ENCODE measurements around the gene GSK3B.

Gene GSK3B

DNA sequence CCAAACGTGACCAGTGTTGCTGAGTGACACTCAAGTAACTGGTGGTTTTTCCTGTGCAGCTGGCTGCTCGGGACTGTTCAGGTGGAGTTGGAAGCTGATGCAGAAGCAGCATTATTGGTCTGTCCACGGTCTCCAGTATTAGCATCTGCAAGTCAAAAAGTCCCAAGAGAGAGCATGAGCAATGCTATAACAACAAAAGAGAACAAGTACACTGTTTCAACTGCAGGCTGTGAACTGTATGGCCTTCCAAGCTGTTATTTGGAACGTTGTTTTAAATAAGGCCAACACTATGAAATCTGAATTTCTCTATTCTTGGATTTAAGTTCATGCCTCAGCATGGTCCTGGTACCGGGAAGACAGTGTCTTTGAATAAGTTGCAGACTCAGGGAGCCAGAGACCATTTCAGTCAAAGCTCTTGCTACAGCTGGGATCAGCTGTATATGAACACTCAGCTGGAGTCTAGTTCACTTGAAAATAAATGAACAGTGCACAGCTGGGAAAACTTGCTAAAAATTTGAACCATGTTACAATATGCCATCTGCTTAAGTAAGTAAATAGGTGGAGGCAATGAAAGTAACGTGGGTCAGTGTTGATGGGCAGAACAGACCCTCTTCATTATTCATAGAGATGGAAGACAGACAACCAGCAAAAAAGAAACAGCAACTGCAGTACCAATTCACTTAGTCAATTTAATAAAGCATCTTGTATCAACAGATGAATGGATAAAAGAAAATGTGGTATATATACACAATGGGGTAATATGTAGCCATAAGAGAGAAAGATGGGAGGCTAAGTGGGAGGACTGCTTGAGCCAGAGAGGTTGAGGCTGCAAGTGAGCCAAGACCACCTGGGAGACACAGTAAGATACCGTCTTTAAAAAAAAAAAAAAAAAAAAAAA, 267.3 kb downstream of the GSK3B start:
- FAIRE-seq (no peak), DNase-seq (ENCODE audit: insufficient read length, low spot score) (no peak)
- TF ChIP-seq TAF1 (IDR thresholded peaks at IDR 0.05; ENCODE audit: low read depth, low read length) (no peak), POLR2A (IDR thresholded peaks at IDR 0.05; ENCODE audit: low read depth, low read length) (no peak), SPI1 (IDR thresholded peaks at IDR 0.05; ENCODE audit: low read depth, low read length) (no peak), POU2F2 (IDR thresholded peaks at IDR 0.05; ENCODE audit: low read depth, low read length) (no peak), PAX5 (IDR thresholded peaks at IDR 0.05; ENCODE audit: insufficient read depth, low read length, severe bottlenecking) (no peak), POLR2AphosphoS5 (IDR thresholded peaks at IDR 0.05; ENCODE audit: low read depth, low read length) (no peak)

DNA sequence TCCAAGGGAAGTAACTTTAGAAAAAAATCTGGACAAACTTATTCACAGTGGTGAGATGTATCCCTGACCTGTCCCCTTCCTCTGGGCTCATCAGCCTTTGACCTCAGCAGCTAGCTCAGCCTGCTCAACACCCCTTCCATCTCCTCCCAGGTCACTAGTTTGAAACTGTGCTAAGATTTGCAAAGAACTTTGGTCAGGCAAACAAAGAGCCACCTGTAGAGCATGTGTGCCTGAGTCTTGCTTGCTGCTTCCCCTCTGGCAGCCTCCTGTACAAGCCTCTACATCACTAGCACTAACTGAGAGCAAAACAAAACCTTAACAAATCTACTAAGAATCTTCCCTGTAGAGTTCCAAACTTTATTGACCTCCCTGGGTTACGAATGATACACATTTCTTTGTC, 268.4 kb downstream of the GSK3B start:
- no peak for FAIRE-seq
- TF ChIP-seq PAX5 (IDR thresholded peaks at IDR 0.05; ENCODE audit: insufficient read depth, low read length, severe bottlenecking): no peak
- no peak for TF ChIP-seq POLR2A (IDR thresholded peaks at IDR 0.05; ENCODE audit: low read depth, low read length)
- TF ChIP-seq POU2F2 (IDR thresholded peaks at IDR 0.05; ENCODE audit: low read depth, low read length): no peak
- TF ChIP-seq TAF1 (IDR thresholded peaks at IDR 0.05; ENCODE audit: low read depth, low read length): no peak
- TF ChIP-seq SPI1 (IDR thresholded peaks at IDR 0.05; ENCODE audit: low read depth, low read length): no peak
- no peak for TF ChIP-seq POLR2AphosphoS5 (IDR thresholded peaks at IDR 0.05; ENCODE audit: low read depth, low read length)

DNA sequence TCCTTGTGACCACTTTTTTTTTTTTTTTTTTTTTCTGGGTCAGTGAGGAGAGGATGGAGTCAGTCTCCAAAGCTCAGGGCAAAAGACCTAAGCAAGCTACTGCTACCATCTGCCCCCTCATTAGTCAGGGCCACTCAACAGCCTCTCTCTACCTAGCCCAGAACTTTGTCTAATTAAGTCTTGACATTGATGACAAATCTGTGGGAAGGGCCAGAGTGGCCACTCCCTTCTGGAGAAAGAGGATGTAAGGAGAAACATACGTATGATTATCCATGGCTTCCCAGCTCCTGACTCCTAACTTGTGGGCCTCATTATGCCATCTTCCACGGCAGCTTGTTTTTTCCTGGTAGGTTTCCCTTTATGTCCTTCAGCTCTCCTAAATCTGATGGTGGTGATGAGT, 274.4 kb downstream of the GSK3B start:
- DNase-seq (ENCODE audit: insufficient read length, low spot score) (no peak), FAIRE-seq (no peak)
- TF ChIP-seq POLR2AphosphoS5 (IDR thresholded peaks at IDR 0.05; ENCODE audit: low read depth, low read length) (no peak; the same call in 1 of the 2 replicates), SPI1 (IDR thresholded peaks at IDR 0.05; ENCODE audit: low read depth, low read length) (no peak), TAF1 (IDR thresholded peaks at IDR 0.05; ENCODE audit: low read depth, low read length) (no peak), PAX5 (IDR thresholded peaks at IDR 0.05; ENCODE audit: insufficient read depth, low read length, severe bottlenecking) (no peak), POU2F2 (IDR thresholded peaks at IDR 0.05; ENCODE audit: low read depth, low read length) (no peak), POLR2A (IDR thresholded peaks at IDR 0.05; ENCODE audit: low read depth, low read length) (no peak)

More for the DNA sequence above, 268.4 kb downstream of the GSK3B start:
- DNase-seq (ENCODE audit: insufficient read length, low spot score): no peak

DNA sequence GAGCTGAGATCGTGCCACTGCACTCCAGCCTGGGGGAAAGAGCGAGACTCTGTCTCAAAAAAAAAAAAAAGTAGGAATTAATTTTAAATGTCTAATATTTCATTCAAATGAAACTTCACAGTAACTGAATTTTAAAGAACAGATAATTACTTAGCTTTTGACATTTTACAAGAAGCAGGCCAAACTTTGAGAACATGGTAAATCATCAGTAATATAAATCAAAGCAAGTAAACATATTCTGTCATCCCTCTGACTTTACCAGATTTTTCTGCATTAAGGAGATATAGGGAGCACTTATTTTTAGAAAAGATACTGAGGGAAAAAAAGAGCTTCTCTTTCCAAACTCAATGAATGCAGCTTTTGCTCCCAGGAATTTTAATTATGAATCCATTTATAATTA, 275.3 kb downstream of the GSK3B start:
- TF ChIP-seq PAX5 (IDR thresholded peaks at IDR 0.05; ENCODE audit: insufficient read depth, low read length, severe bottlenecking) (no peak), POLR2A (IDR thresholded peaks at IDR 0.05; ENCODE audit: low read depth, low read length) (no peak), SPI1 (IDR thresholded peaks at IDR 0.05; ENCODE audit: low read depth, low read length) (no peak)
- FAIRE-seq: no peak

DNA sequence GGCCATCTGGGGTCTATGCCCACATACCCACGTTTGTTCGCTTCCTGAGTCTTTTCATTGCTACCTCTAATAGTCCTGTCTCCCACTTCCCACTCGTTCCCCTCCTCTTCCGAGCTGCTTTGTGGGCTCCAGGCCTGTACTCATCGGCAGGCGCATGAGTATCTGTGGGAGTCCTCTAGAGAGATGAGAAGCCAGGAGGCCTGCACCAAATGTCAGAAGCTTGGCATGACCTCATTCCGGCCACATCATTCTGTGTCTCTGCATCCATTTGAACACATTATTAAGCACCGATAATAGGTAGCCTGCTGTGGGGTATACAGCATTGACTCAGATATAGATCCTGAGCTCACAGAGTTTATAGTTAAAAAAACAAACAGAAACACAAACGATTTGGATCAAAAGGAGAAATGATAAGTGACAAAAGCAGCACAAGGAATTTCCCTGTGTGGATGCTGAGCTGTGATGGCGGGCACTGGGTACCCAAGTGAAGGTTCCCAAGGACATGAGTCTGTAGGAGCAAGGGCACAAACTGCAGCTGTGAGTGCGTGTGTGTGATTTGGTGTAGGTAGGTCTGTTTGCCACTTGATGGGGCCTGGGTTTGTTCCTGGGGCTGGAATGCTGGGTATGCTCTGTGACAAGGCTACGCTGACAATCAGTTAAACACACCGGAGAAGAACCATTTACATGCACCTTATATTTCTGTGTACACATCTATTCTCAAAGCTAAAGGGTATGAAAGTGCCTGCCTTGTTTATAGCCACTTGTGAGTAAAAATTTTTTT, 276.5 kb downstream of the GSK3B start:
- DNase-seq (ENCODE audit: insufficient read length, low spot score): no peak
- FAIRE-seq: no peak

More for the DNA sequence above, 275.3 kb downstream of the GSK3B start:
- DNase-seq (ENCODE audit: insufficient read length, low spot score): no peak

DNA sequence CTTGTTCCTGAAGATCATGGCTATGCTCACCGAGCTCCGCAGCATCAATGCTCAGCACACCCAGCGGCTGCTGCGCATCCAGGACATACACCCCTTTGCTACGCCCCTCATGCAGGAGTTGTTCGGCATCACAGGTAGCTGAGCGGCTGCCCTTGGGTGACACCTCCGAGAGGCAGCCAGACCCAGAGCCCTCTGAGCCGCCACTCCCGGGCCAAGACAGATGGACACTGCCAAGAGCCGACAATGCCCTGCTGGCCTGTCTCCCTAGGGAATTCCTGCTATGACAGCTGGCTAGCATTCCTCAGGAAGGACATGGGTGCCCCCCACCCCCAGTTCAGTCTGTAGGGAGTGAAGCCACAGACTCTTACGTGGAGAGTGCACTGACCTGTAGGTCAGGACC, 277.2 kb downstream of the GSK3B start:
- DNase-seq (ENCODE audit: insufficient read length, low spot score) (no peak), FAIRE-seq (no peak)
- TF ChIP-seq POU2F2 (IDR thresholded peaks at IDR 0.05; ENCODE audit: low read depth, low read length) (no peak), SPI1 (IDR thresholded peaks at IDR 0.05; ENCODE audit: low read depth, low read length) (no peak), POLR2AphosphoS5 (IDR thresholded peaks at IDR 0.05; ENCODE audit: low read depth, low read length) (no peak), PAX5 (IDR thresholded peaks at IDR 0.05; ENCODE audit: insufficient read depth, low read length, severe bottlenecking) (no peak), TAF1 (IDR thresholded peaks at IDR 0.05; ENCODE audit: low read depth, low read length) (no peak), POLR2A (IDR thresholded peaks at IDR 0.05; ENCODE audit: low read depth, low read length) (no peak)

More for the DNA sequence above, 276.5 kb downstream of the GSK3B start:
- TF ChIP-seq PAX5 (IDR thresholded peaks at IDR 0.05; ENCODE audit: insufficient read depth, low read length, severe bottlenecking) (no peak), SPI1 (IDR thresholded peaks at IDR 0.05; ENCODE audit: low read depth, low read length) (no peak), POLR2AphosphoS5 (IDR thresholded peaks at IDR 0.05; ENCODE audit: low read depth, low read length) (no peak), POLR2A (IDR thresholded peaks at IDR 0.05; ENCODE audit: low read depth, low read length) (no peak), POU2F2 (IDR thresholded peaks at IDR 0.05; ENCODE audit: low read depth, low read length) (no peak), TAF1 (IDR thresholded peaks at IDR 0.05; ENCODE audit: low read depth, low read length) (no peak)

DNA sequence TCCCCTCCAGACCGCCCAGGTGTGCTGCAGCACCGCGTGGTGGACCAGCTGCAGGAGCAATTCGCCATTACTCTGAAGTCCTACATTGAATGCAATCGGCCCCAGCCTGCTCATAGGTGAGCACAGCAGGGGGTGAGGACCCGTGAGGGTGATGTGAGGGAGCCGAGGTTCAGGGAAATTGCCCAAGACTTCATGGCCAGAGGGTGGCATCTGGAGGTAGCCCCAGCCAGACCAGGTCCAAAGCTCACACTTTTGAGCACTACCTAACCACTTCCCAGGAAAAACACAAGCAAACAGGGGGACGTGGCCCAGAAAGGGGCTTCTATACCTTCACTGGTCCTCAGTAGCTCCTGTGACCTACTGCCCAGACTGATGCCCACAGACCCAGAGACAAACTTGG, 278.5 kb downstream of the GSK3B start:
- no peak for DNase-seq (ENCODE audit: insufficient read length, low spot score)
- no peak for TF ChIP-seq TAF1 (IDR thresholded peaks at IDR 0.05; ENCODE audit: low read depth, low read length)
- no peak for TF ChIP-seq SPI1 (IDR thresholded peaks at IDR 0.05; ENCODE audit: low read depth, low read length)
- TF ChIP-seq POLR2A (IDR thresholded peaks at IDR 0.05; ENCODE audit: low read depth, low read length): no peak
- TF ChIP-seq POU2F2 (IDR thresholded peaks at IDR 0.05; ENCODE audit: low read depth, low read length): no peak
- no peak for TF ChIP-seq POLR2AphosphoS5 (IDR thresholded peaks at IDR 0.05; ENCODE audit: low read depth, low read length)
- TF ChIP-seq PAX5 (IDR thresholded peaks at IDR 0.05; ENCODE audit: insufficient read depth, low read length, severe bottlenecking): no peak
- FAIRE-seq: no peak

DNA sequence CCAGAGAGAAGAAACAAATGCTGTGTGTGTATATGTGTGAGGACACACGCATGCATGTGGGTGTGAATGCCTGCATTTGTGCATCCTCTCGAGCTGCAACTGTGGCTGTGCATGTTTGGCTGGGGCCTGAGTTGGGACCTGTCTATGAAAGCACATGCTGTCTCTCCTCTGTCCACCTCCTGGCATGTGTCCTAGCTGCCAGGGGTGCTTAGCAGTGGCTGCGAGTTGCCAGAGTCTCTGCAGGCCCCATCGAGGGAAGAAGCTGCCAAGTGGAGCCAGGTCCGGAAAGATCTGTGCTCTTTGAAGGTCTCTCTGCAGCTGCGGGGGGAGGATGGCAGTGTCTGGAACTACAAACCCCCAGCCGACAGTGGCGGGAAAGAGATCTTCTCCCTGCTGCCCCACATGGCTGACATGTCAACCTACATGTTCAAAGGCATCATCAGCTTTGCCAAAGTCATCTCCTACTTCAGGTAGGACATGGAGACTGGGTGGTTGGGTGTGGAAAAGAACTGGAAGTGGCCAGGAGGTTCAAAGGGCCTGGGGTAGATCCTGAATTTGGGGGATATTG, 281.7 kb downstream of the GSK3B start:
- no peak for FAIRE-seq

More for the DNA sequence above, 281.7 kb downstream of the GSK3B start:
- no peak for DNase-seq (ENCODE audit: insufficient read length, low spot score)
- TF ChIP-seq POU2F2 (IDR thresholded peaks at IDR 0.05; ENCODE audit: low read depth, low read length): no peak
- no peak for TF ChIP-seq POLR2AphosphoS5 (IDR thresholded peaks at IDR 0.05; ENCODE audit: low read depth, low read length)
- no peak for TF ChIP-seq POLR2A (IDR thresholded peaks at IDR 0.05; ENCODE audit: low read depth, low read length)
- no peak for TF ChIP-seq PAX5 (IDR thresholded peaks at IDR 0.05; ENCODE audit: insufficient read depth, low read length, severe bottlenecking)
- no peak for TF ChIP-seq SPI1 (IDR thresholded peaks at IDR 0.05; ENCODE audit: low read depth, low read length)
- no peak for TF ChIP-seq TAF1 (IDR thresholded peaks at IDR 0.05; ENCODE audit: low read depth, low read length)
